Kidney (tissue), 14 donors: ENCODE results near the gene SCN4A. TPM values are rescaled to one million over a fixed set of nuclear protein-coding genes. Genes with fewer than 3 reads are reported as not detected.
A peak's percentile ranks its signal among the peaks of the same experiment; 100 is the strongest.
"Not testable (repeated sequence)": the region's sequence is repeated elsewhere in the genome, so short reads cannot be mapped to it uniquely, and the experiment has no call there.

ENCODE experiments used
- DNase-seq, 5 donors: peaks; one replicate each; pipeline ENCODE4 v3.0.0-alpha.2; 2013 to 2020
- FAIRE-seq: peaks from 2 replicates; lab custom pipeline; 2012; peaks lifted over from hg19 to GRCh38; lab: Jason Lieb, UNC
- H3K27ac ChIP-seq, 2 donors: one replicate each; pipeline ENCODE4 v1.7.0; 2013; ENCODE audit warnings: low read depth in 2 of 2, low read length in 2 of 2, inconsistent platforms in 1 of 2
- H3K27me3 ChIP-seq: one replicate; pipeline ENCODE4 v1.7.1; 2013; ENCODE audit warnings: low read length, inconsistent platforms; ENCODE audit not compliant: control insufficient read depth, insufficient read depth
- H3K36me3 ChIP-seq, 3 donors: one replicate each; pipeline versions ENCODE4 v1.7.0 to v1.7.1; 2013; ENCODE audit warnings: low read length in 3 of 3, control low read depth in 1 of 3, inconsistent platforms in 1 of 3; ENCODE audit not compliant: insufficient read depth in 3 of 3, control insufficient read depth in 2 of 3
- H3K4me1 ChIP-seq, 3 donors: one replicate each; pipeline versions ENCODE4 v1.7.0 to v1.7.1; 2013; ENCODE audit warnings: low read length in 3 of 3, inconsistent platforms in 1 of 3, low read depth in 1 of 3; ENCODE audit not compliant: control insufficient read depth in 2 of 3, insufficient read depth in 2 of 3
- H3K4me3 ChIP-seq, 3 donors: one replicate each; pipeline versions ENCODE4 v1.7.0 to v1.8.1; 2013; ENCODE audit warnings: low read length in 3 of 3, control low read depth in 1 of 3, inconsistent platforms in 1 of 3
- H3K9ac ChIP-seq, 3 donors: one replicate each; pipeline versions ENCODE4 v1.7.0 to v1.7.1; 2013; ENCODE audit warnings: low read length in 3 of 3, control low read depth in 1 of 3, inconsistent platforms in 1 of 3
- H3K9me3 ChIP-seq, 3 donors: one replicate each; pipeline versions ENCODE4 v1.7.0 to v1.7.1; 2013; ENCODE audit warnings: low read length in 3 of 3, control low read depth in 1 of 3, inconsistent platforms in 1 of 3; ENCODE audit not compliant: control insufficient read depth in 2 of 3, insufficient read depth in 1 of 3
- intact Hi-C: fragments of 100-400 bp; cut with DNase I; formaldehyde crosslinking; loops from one replicate; pipeline ENCODE4 v1.11.1; 2022
- polyA plus RNA-seq: library from polyadenylated mRNA; stranded (reverse); fragments of 350-450 nt; fragmentation: Illumina TruSeq; extraction: RNeasy Lipid Tissue Mini Kit (QIAGEN cat#74804); gene quantifications from one replicate; pipeline ENCODE4 v1.2.3, GENCODE V29; 2014; ENCODE audit warnings: low read depth, low replicate concordance; ENCODE audit not compliant: insufficient read depth
- total RNA-seq: library from RNA; stranded (reverse); fragmentation: NEBNext Ultra II Directional; extraction: Animal tissue kit (Norgen Biotek cat#: 25700); gene quantifications from one replicate; pipeline ENCODE4 v1.2.1, GENCODE V29; 2021
- TF ChIP-seq, protein P1 (sequence below): IDR thresholded peaks from 3 replicates; pipeline ENCODE4 v1.5.1; 2012; ENCODE audit warnings: mild to moderate bottlenecking, moderate library complexity, borderline replicate concordance; ENCODE audit not compliant: insufficient read depth; ENCODE audit errors: extremely low read depth
- donor health status: control.
- donor health status: control.
- donor health status: control.
- donor health status: control.
- donor health status: control.
- donor health status: DM: yes; HTN: yes; CAD: no.
- donor health status: Normal renal cell carcinoma (clear cell type).

The SCN4A gene
- total and polyA plus RNA-seq, 2 donors from 2014 or later, result 0.19 to 3.4 TPM

DNA sequence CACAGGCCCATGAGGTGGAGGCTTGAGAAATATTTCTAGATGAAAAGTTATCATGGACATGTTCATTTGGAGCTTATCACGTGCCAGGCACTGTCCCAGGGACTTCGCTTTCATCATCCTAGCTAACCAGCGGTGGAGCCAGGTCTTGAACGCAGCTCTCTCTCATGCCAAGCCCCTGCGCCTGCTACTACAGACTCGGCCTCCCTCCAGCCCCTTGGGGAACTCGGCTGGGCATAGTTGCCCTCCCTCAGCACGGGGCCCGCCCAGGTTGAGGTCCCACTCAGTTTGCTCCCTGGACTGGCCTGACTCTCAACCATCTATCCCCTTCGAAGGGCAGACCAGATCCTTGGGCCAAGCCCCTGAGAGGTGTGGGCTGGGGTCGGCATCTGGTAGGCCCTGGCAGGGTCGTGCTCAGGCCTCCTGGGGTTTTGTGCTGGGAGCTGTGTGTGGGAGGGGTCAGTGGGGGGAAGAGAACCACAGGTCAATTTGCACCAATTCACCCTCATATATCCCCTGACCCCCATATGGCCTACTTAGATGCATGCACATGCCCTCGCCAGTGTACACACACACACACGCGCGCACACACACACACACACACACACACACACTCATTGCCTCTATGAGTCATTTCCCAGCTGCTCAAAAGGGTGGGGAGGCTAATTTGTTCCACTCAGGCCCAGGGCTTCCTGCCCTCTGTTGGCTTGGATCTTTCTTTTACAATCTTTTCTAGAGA lies 12.1 kb upstream of the SCN4A start:
- H3K4me1 ChIP-seq, result peaks cover 0 to 11% (median 0%) of the 10 kb centered on the region in 3 donors
- DNase-seq, result peak in 2 of 5 donors; percentile 48 to 86

DNA sequence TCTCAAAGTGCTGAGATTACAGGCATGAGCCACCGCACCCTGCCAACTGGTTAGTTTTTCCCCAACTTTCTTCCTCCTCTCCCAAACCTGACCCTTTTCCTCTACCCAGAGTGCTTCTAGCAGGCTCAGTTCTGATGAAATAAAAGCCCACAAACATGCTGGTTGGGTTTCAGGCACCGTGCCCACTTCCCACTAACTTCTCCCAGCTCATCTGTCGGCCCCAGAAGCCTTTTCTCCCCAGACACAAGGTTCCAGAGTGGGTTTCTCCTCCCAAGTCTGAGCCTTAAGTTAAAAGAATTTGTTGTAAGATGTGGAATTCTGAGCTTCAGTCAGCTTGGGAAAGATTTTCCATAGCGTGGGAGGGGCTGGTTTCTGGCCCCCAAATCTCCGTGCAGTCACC lies 11.5 kb upstream of the SCN4A start:
- H3K9ac ChIP-seq, result no peak overlapping the region
- no peaks in the 10 kb centered on the region for H3K36me3 ChIP-seq
- TF ChIP-seq, protein P1, sequence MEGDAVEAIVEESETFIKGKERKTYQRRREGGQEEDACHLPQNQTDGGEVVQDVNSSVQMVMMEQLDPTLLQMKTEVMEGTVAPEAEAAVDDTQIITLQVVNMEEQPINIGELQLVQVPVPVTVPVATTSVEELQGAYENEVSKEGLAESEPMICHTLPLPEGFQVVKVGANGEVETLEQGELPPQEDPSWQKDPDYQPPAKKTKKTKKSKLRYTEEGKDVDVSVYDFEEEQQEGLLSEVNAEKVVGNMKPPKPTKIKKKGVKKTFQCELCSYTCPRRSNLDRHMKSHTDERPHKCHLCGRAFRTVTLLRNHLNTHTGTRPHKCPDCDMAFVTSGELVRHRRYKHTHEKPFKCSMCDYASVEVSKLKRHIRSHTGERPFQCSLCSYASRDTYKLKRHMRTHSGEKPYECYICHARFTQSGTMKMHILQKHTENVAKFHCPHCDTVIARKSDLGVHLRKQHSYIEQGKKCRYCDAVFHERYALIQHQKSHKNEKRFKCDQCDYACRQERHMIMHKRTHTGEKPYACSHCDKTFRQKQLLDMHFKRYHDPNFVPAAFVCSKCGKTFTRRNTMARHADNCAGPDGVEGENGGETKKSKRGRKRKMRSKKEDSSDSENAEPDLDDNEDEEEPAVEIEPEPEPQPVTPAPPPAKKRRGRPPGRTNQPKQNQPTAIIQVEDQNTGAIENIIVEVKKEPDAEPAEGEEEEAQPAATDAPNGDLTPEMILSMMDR, result no peak
- H3K4me3 ChIP-seq, result no peak overlapping the region
- DNase-seq (peak in 1 of 5 donors; percentile 17), FAIRE-seq (no peak)
- H3K9me3 ChIP-seq, result peaks cover 0 to 6% (median 0%) of the 10 kb centered on the region in 3 donors
- peak overlapping the region in 1 of 2 donors; percentile 61 for H3K27ac ChIP-seq
- peaks cover 0 to 11% (median 0%) of the 10 kb centered on the region in 3 donors for H3K4me1 ChIP-seq
- intact Hi-C loops, result no loop called here
- no peaks in the 10 kb centered on the region for H3K27me3 ChIP-seq

More for the DNA sequence above, 12.1 kb upstream of the SCN4A start:
- Histone ChIP-seq H3K36me3 (no peaks in the 10 kb centered on the region), H3K4me3 (no peak overlapping the region), H3K27ac (peak overlapping the region; percentile 20 to 67), H3K9me3 (peaks cover 0 to 6% (median 0%) of the 10 kb centered on the region in 3 donors), H3K27me3 (no peaks in the 10 kb centered on the region), H3K9ac (no peak overlapping the region)
- intact Hi-C loops, result no loop called here
- TF ChIP-seq, protein P1, result no peak
- no peak for FAIRE-seq

DNA sequence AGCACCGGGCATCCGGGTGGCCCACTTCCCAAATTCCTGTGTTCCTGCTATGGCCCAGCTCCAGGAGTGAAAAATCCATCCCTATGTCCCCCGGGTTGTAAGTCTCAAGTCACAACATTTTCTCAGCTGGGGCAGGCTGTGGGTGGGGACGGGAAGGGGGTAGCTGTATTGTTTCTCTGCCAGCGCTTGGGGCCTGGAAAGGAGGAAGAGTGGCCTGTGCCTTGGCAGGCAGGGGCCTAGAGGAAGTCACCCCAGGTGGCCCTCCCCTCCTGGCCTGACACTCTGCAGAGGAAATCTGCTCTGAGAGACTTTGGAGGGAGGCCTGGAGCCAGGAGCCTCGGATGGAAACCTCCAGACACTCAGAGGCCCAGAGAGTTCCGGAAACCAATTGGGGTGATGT lies 10.6 kb upstream of the SCN4A start:
- peak overlapping the region in 1 of 2 donors; percentile 17 for H3K27ac ChIP-seq
- H3K36me3 ChIP-seq, result no peaks in the 10 kb centered on the region
- no peaks in the 10 kb centered on the region for H3K27me3 ChIP-seq
- TF ChIP-seq, protein P1, result no peak
- no peak overlapping the region for H3K9ac ChIP-seq
- DNase-seq (peak in 1 of 5 donors; percentile 72), FAIRE-seq (no peak)
- H3K4me1 ChIP-seq, result peaks cover 0 to 8% (median 0%) of the 10 kb centered on the region in 3 donors
- peaks cover 0 to 6% (median 0%) of the 10 kb centered on the region in 3 donors for H3K9me3 ChIP-seq
- no peak overlapping the region for H3K4me3 ChIP-seq
- intact Hi-C loops, result no loop called here

DNA sequence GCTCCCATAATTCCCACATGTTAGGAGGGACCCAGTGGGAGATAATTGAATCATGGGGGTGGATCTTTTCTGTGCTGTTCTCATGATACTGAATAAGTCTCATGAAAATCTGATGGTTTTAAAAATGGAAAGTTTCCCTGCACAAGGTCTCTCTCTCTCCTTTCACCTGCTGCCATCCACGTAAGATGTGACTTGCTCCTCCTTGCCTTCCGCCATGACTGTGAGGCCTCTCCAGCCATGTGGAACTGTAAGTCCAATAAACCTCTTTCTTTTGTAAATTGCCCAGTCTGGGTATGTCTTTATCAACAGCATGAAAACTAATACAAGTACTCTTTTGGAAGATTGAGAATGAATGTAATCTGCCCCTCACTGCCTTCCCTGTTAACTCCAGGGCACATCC lies 9.9 kb upstream of the SCN4A start:
- H3K4me3 ChIP-seq, DNase-seq, H3K36me3 ChIP-seq, H3K9me3 ChIP-seq, H3K27me3 ChIP-seq, H3K27ac ChIP-seq, intact Hi-C loops, H3K4me1 ChIP-seq, FAIRE-seq, H3K9ac ChIP-seq: not testable (repeated sequence)
